ENCODE data around the gene ELAVL2. TPM values are rescaled to one million over a fixed set of nuclear protein-coding genes. Genes with fewer than 3 reads are reported as not detected.
"Not testable (repeated sequence)": the region's sequence is repeated elsewhere in the genome, so short reads cannot be mapped to it uniquely, and the experiment has no call there.

ELAVL2 gene
- total RNA-seq, 1 experiment from 2014 or later = not detected

DNA sequence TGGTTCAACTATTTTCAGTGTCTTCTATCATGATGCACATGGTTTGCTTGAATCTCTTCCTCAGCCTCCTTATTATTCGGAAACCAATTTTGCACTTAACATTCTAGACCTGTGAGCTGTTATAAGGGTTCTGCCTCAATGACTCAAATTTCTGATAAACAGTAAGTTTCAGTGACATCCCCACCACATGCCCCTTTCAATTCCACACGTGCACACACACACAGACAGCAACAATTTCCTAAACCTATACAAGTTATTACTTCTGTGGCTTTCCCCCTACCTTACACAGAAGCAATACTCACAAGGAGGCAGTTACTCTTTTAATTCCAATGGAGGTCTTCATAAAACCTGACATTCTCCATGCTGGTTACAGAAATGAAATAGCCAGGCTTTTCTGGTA lies 102.4 kb downstream of the ELAVL2 start:
- DNase-seq (ENCODE audit: low spot score) = no peak
- Histone ChIP-seq H3K4me1 (ENCODE audit: insufficient read depth, low read length, poor library complexity, severe bottlenecking) (no peaks in the 10 kb centered on the region), H3K36me3 (ENCODE audit: insufficient read depth, low read length, poor library complexity, severe bottlenecking) (no peaks in the 10 kb centered on the region), H3K4me3 (ENCODE audit: low read depth, low read length, poor library complexity, severe bottlenecking) (no peak overlapping the region), H3K27me3 (replicated peaks; ENCODE audit: insufficient read depth, low read depth, low read length, poor library complexity) (no peaks in the 10 kb centered on the region), H3K27ac (ENCODE audit: low read depth, low read length, poor library complexity, severe bottlenecking) (no peak overlapping the region), H3K9me3 (ENCODE audit: low read depth, low read length, poor library complexity, severe bottlenecking) (no peaks in the 10 kb centered on the region)
- TF ChIP-seq, protein P1, sequence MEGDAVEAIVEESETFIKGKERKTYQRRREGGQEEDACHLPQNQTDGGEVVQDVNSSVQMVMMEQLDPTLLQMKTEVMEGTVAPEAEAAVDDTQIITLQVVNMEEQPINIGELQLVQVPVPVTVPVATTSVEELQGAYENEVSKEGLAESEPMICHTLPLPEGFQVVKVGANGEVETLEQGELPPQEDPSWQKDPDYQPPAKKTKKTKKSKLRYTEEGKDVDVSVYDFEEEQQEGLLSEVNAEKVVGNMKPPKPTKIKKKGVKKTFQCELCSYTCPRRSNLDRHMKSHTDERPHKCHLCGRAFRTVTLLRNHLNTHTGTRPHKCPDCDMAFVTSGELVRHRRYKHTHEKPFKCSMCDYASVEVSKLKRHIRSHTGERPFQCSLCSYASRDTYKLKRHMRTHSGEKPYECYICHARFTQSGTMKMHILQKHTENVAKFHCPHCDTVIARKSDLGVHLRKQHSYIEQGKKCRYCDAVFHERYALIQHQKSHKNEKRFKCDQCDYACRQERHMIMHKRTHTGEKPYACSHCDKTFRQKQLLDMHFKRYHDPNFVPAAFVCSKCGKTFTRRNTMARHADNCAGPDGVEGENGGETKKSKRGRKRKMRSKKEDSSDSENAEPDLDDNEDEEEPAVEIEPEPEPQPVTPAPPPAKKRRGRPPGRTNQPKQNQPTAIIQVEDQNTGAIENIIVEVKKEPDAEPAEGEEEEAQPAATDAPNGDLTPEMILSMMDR (conservative IDR thresholded peaks at IDR 0.05; ENCODE audit: low read depth, low read length) = no peak
- TF ChIP-seq EZH2 (IDR thresholded peaks at IDR 0.05; ENCODE audit: borderline replicate concordance, low read depth, low read length, poor library complexity, severe bottlenecking) = no peak
- ChIA-PET CTCF (no interaction called here), POLR2A (ENCODE audit: low non-redundant PET) (no interaction called here)
- no TSS peak for BruUV-seq (replicated peaks)
- intact Hi-C loops (cut with micrococcal nuclease; ENCODE audit: unreplicated experiment) = no loop called here

DNA sequence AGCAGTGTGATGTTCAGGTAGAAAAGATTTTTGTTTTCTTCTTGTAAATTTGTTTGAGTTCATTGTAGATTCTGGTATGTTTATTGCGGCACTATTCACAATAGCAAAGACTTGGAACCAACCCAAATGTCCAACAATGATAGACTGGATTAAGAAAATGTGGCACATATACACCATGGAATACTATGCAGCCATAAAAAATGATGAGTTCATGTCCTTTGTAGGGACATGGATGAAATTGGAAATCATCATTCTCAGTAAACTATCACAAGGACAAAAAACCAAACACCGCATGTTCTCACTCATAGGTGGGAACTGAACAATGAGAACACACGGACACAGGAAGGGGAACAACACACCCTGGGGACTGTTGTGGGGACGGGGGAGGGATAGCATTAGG lies 103.0 kb downstream of the ELAVL2 start:
- POLR2A ChIA-PET (ENCODE audit: low non-redundant PET) = not testable (repeated sequence)

DNA sequence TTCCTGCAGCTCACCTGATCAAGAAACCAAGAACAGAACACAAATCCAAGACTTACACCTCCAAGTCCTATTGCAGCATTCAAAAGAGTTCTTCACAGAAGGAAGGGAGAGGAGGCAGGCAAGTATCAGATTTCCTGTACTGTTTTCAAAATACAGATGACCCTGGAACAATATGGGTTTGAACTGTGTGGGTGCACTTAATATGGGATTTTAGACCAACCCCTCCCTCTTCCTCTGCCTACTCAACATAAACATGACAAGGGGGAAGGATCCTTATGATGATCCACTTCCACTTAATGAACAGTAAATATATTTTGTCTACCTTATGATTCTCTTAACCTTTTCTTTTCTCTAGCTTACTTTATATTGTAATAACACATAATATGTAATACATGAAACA lies 104.6 kb downstream of the ELAVL2 start:
- no peak for TF ChIP-seq EZH2 (IDR thresholded peaks at IDR 0.05; ENCODE audit: borderline replicate concordance, low read depth, low read length, poor library complexity, severe bottlenecking)
- TF ChIP-seq, protein P1 (conservative IDR thresholded peaks at IDR 0.05; ENCODE audit: low read depth, low read length) = no peak

More for the DNA sequence above, 103.0 kb downstream of the ELAVL2 start:
- H3K4me3 ChIP-seq (ENCODE audit: low read depth, low read length, poor library complexity, severe bottlenecking); H3K27ac ChIP-seq (ENCODE audit: low read depth, low read length, poor library complexity, severe bottlenecking); CTCF ChIA-PET; H3K9me3 ChIP-seq (ENCODE audit: low read depth, low read length, poor library complexity, severe bottlenecking); H3K4me1 ChIP-seq (ENCODE audit: insufficient read depth, low read length, poor library complexity, severe bottlenecking); H3K27me3 ChIP-seq (replicated peaks; ENCODE audit: insufficient read depth, low read depth, low read length, poor library complexity); H3K36me3 ChIP-seq (ENCODE audit: insufficient read depth, low read length, poor library complexity, severe bottlenecking); BruUV-seq (replicated peaks); DNase-seq (ENCODE audit: low spot score); intact Hi-C loops (cut with micrococcal nuclease; ENCODE audit: unreplicated experiment): not testable (repeated sequence)

DNA sequence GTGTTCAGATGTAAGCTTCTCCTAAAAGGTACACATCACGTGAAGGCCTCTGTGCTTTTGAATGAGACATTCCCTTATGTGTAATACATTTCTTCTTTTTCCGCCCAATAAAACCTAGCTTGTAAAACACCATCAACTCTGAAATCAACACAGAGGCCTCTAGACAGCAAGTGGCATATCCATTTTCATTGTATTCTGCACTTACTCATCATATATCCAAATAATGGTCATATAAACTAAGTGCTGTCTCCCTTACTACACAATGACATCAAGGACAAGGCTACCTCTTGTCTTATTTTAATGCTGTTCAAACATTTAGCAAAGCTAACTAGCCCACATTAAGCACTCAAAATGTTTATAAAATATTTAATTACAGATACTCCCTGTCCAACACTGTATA lies 108.5 kb downstream of the ELAVL2 start:
- ChIA-PET POLR2A (ENCODE audit: low non-redundant PET) (no interaction called here), CTCF (no interaction called here)
- H3K36me3 ChIP-seq (ENCODE audit: insufficient read depth, low read length, poor library complexity, severe bottlenecking) = no peaks in the 10 kb centered on the region
- H3K27ac ChIP-seq (ENCODE audit: low read depth, low read length, poor library complexity, severe bottlenecking) = no peak overlapping the region
- BruUV-seq (replicated peaks) = no TSS peak
- intact Hi-C loops (cut with micrococcal nuclease; ENCODE audit: unreplicated experiment) = no loop called here
- no peaks in the 10 kb centered on the region for H3K4me1 ChIP-seq (ENCODE audit: insufficient read depth, low read length, poor library complexity, severe bottlenecking)
- H3K9me3 ChIP-seq (ENCODE audit: low read depth, low read length, poor library complexity, severe bottlenecking) = no peaks in the 10 kb centered on the region
- no peak for TF ChIP-seq EZH2 (IDR thresholded peaks at IDR 0.05; ENCODE audit: borderline replicate concordance, low read depth, low read length, poor library complexity, severe bottlenecking)
- TF ChIP-seq, protein P1 (conservative IDR thresholded peaks at IDR 0.05; ENCODE audit: low read depth, low read length) = no peak
- H3K27me3 ChIP-seq (replicated peaks; ENCODE audit: insufficient read depth, low read depth, low read length, poor library complexity) = no peaks in the 10 kb centered on the region
- DNase-seq (ENCODE audit: low spot score) = no peak
- no peak overlapping the region for H3K4me3 ChIP-seq (ENCODE audit: low read depth, low read length, poor library complexity, severe bottlenecking)

More for the DNA sequence above, 104.6 kb downstream of the ELAVL2 start:
- Histone ChIP-seq H3K9me3 (ENCODE audit: low read depth, low read length, poor library complexity, severe bottlenecking) (no peaks in the 10 kb centered on the region), H3K27me3 (replicated peaks; ENCODE audit: insufficient read depth, low read depth, low read length, poor library complexity) (no peaks in the 10 kb centered on the region), H3K4me1 (ENCODE audit: insufficient read depth, low read length, poor library complexity, severe bottlenecking) (no peaks in the 10 kb centered on the region), H3K4me3 (ENCODE audit: low read depth, low read length, poor library complexity, severe bottlenecking) (no peak overlapping the region), H3K27ac (ENCODE audit: low read depth, low read length, poor library complexity, severe bottlenecking) (no peak overlapping the region), H3K36me3 (ENCODE audit: insufficient read depth, low read length, poor library complexity, severe bottlenecking) (no peaks in the 10 kb centered on the region)
- BruUV-seq (replicated peaks) = no TSS peak
- intact Hi-C loops (cut with micrococcal nuclease; ENCODE audit: unreplicated experiment) = no loop called here
- ChIA-PET POLR2A (ENCODE audit: low non-redundant PET) (no interaction called here), CTCF (no interaction called here)
- DNase-seq (ENCODE audit: low spot score) = no peak
